Measurements from ENCODE around the gene CHD9NB.
"Not testable (repeated sequence)": the region's sequence is repeated elsewhere in the genome, so short reads cannot be mapped to it uniquely, and the experiment has no call there.

The CHD9NB gene

DNA sequence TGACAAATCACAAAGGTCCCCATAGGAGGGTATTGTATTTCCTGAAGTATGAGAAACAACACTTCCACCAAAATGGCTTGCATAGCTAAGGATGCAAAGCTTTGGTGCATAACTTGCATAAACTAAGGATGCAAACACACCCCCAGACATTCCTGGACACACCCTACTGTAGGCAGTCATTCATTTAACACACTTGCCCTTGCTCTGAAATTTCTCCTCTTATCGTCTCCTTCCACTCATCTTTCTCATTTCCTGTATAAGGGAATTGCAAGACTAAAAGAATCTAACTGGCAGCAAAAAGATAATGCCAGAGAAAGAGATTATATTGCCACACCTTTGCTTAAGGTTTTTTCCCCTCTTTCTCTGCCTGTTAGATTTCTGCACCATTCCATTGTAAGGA is 30.4 kb upstream of the CHD9NB start:
- DNase-seq: no peak

DNA sequence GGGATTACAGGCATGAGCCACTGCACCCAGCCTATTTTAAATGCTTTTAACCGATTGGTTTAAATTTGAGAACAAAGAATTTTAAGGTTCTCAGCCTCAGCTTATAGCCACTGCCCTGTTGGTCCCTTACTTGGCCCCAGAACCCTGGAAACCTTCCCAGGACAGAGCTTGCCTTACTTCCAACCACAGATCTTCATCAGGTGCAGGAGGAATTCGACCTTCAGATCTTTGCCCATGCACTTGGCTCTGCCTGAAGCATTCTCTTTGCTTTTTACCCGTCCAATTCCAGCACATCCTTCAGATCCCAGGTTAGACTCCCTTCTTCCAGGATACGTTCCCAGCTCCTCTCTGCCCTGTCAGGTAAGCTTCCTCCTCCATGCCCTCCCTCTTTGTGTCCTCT is 29.8 kb upstream of the CHD9NB start:
- DNase-seq: no peak

- no peak for DNase-seq
Observed at GRCh38 chr16:53081686-53082407, 29.1 kb upstream of the CHD9NB start.

DNA sequence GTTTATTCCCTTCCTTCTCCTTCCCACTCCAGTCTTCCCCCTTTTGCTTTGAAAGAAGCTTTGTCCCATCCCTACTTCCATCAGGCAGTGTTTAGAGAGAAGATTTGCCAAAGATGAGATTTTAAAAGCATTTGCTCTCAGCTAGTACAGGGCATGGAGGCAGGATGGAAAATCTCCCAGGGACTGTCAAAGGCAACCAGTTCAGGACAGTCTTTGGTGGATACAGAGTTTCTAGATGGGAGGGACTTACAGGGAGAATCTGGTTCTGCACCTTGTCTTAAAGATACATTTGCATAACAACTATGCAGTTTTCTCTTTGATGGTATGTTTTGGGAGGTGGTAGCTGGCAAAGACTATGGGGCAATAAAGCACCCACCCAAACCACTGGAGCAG is 28.3 kb upstream of the CHD9NB start:
- no peak for DNase-seq

DNA sequence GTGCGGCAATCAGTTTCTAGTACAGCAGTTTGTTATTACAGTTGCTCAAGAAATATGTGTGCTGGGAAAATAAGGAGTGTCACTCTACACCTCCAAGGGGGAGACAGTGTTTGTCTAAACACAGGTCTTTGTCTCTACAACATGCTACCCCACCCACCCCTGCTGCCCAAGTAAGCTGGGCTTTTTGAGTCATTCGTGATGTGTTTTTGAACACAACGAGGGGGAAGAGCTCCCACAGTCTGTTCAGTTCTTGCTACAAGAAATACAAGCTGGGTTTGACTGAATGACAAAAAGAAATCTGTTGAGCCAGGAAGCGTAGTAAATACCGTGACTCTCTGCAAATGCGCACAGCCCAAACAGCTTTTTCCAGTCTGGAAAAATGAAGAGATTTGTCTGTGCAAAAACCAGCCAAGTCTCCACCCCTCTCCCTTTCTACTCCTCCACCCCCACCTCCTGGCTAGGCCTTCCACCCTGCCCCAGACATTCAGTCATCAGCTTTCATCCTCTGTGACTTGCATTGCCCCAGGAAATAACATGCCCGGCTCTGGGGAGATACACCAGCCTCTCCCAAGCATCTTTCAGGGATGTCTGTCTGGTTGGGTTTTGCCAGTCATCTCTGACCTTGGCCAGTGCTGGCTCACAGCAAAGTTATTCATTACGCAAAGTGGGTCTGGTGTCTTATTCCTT is 27.8 kb upstream of the CHD9NB start:
- no peak for DNase-seq

- no peak for DNase-seq
Observed at GRCh38 chr16:53078765-53079485, 26.2 kb upstream of the CHD9NB start.

GRCh38 chr16:53078247-53078646 is 25.6 kb upstream of the CHD9NB start:
- DNase-seq: no peak

DNA sequence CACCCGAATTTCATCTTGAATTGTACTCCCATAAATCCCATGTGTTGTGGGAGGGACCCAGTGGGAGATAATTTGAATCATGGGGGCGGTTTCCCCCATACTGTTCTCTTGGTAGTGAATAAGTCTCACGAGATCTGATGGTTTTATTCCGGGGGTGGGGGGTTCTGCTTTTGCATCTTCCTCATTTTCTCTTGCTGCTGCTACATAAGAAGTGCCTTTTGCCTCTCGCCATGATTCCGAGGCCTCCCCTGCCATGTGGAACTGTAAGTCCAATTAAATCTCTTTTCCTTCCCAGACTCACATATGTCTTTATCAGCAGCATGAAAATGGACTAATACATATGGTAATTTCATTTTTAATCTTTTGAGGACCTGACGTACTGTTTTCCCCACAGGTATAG is 22.8 kb upstream of the CHD9NB start:
- not testable (repeated sequence) for DNase-seq

DNA sequence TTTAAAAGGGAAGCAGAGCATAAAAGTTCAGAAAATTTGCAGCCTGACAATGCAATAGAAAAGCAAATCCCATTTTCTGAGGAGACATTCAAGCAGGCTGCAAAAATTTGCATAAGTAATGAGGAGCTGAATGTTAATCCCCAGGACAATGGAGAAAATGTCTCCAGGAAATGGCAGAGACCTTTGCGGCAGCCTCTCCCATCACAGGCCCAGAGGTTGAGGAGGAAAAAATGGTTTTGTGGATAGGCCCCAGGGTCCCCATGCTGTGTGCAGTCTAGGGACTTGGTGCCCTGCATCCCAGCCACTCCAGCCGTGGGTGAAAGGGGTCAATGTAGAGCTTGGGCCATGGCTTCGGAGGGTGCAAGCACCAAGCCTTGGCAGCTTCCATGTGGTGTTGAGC is 21.6 kb upstream of the CHD9NB start:
- not testable (repeated sequence) for DNase-seq

- DNase-seq: no peak
Observed at GRCh38 chr16:53073022-53073421, 20.3 kb upstream of the CHD9NB start.

GRCh38 chr16:53071748-53072301 is 19.1 kb upstream of the CHD9NB start:
- DNase-seq: no peak

GRCh38 chr16:53069772-53070171 is 17.1 kb upstream of the CHD9NB start:
- no peak for DNase-seq

- DNase-seq: no peak
Observed at GRCh38 chr16:53068423-53068833, 15.7 kb upstream of the CHD9NB start.

DNA sequence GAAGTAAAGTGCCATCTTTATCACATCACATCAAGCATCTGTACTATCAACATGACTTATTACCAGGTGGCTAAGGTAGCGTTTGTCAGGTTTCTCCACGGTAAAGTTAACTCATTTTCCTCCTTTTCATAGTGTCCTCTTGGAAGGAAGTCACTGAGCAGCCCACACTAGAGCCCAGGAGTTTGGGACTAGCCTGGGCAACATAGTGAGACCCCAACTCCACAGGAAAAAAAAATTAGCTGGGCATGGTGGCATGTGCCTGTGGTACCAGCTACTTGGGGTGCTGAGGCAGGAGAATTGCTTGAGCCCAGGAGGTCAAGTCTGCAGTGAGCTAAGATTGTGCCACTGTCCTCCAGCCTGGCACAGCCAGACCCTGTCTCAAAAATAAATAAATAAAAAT is 15.0 kb upstream of the CHD9NB start:
- DNase-seq: no peak

GRCh38 chr16:53065461-53066061 is 12.9 kb upstream of the CHD9NB start:
- no peak for DNase-seq

DNA sequence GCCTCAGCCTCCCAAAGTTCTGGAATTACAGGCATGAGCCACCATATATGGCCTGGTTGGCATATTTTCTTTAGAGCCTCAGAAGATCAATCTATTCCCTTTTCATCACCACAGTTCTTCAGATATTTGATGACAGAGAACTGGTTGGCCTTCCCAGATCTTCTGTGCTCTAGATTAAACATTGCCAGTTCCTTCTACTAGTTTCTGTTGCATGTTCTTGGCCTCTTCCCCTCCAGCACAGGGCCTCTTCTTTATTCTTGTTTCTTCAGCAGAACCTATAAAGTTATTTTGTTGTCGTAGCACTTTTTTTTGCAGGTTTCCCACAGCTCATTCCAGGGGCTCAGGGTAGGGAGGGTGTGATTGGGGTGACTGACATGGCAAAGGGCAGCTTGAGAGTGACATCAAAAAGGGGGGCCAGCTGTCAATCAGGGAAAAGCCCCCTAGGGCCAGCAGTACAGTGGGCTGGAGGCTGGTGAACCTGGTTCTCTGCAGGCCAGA is 11.4 kb upstream of the CHD9NB start:
- DNase-seq: no peak

- DNase-seq: no peak
Observed at GRCh38 chr16:53061701-53062159, 9.0 kb upstream of the CHD9NB start.

- no peak for DNase-seq
Observed at GRCh38 chr16:53061256-53061655, 8.6 kb upstream of the CHD9NB start.

GRCh38 chr16:53059672-53060071 is 7.0 kb upstream of the CHD9NB start:
- DNase-seq: no peak

DNA sequence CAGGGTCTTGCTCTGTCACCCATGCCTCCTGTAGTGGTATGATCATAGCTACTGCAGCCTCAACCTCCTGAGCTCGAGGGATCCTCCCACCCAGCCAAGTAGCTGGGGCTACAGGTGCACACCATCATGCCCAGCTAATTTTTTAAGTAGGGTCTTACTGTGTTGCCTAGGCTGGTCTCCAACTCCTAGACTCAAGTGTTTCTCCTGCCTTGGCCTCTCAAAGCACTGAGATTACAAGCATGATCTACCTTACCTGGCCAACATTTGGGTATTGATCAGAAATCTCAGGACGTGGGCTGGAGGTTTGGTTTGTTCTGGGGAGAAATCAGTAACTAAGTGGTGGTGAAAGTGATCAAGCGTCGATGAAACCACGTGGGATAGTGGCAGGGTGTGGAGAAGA is 6.2 kb upstream of the CHD9NB start:
- no peak for DNase-seq

GRCh38 chr16:53058441-53058840 is 5.7 kb upstream of the CHD9NB start:
- DNase-seq: no peak

- DNase-seq: no peak
Observed at GRCh38 chr16:53057658-53058057, 5.0 kb upstream of the CHD9NB start.

DNA sequence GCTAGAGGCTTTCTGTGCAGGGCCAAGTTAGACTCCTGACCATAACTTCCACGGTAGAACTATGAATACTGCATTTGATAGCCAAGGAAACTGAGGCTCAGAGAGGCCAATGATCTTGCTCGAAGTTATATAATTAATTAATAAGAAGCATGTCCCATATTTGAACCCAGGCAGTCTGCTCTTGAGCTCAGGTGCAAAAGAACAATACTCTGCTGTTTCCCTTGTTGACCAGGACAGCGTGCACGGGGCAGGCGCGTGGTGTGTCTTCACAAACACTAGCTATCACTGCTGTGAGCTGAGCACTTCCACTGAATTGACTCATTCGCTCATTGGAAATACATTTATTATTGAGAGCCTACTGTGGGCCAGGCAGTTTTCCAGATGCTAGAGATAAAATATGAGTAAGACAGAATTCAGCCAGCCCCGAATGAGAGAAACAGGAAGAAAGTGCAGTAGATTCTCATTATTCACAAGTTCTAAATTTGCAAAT is 3.7 kb upstream of the CHD9NB start:
- DNase-seq: no peak
